WI38 (cell line): ENCODE measurements around the gene PIN1.

Experiments used
- H3K4me3 ChIP-seq: 2 replicates; pipeline ENCODE4 v1.5.1; 2011; ENCODE audit warnings: low read depth, mild to moderate bottlenecking, control low read depth, low read length
- CTCF ChIP-seq: IDR thresholded peaks from 2 replicates; pipeline ENCODE4 v1.5.1; 2012; ENCODE audit warnings: low read depth, mild to moderate bottlenecking, control low read depth, low read length

Gene PIN1

GRCh38 chr19:9848762-9849161 lies 13.6 kb downstream of the PIN1 start:
- TF ChIP-seq CTCF: no peak
- no peak overlapping the region for H3K4me3 ChIP-seq

GRCh38 chr19:9849791-9850190 lies 14.7 kb downstream of the PIN1 start:
- H3K4me3 ChIP-seq: no peak overlapping the region
- TF ChIP-seq CTCF: no peak

DNA sequence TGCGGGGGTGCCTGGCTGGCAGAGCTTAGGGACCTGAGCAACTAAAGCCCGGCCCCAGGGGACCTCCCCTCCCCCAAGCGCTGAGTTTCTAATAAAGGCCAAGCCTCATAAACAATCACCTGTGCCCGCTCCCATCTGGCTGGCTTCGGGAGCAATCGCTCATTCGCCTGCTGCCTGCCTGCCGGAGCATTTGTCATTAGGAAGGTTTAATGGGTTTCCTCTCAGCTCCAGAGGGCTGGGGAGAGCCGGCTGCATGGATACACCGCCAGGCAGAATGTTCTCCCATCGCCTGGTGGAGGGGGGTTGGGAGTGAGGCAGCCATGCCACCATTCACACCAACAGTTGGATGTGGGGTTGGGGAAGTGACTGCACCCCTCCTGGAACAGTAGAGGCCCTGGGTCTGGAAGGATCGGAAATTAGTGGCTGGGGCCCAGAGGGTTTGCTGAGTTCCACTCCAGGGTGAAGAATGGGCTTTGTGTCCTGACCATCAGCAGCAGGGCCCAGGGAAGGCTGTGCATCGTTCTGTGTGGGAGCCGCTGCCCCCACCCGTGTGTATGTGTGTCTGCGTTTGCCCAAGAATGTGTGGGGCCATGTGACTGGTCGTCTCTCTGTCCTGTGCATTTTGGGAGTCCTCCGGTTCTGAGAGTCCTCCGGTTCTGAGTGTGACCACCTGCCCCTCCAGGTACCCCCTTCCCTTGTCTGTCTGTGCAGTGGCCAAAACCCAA lies 15.3 kb downstream of the PIN1 start:
- H3K4me3 ChIP-seq: no peak overlapping the region
- TF ChIP-seq CTCF: no peak

DNA sequence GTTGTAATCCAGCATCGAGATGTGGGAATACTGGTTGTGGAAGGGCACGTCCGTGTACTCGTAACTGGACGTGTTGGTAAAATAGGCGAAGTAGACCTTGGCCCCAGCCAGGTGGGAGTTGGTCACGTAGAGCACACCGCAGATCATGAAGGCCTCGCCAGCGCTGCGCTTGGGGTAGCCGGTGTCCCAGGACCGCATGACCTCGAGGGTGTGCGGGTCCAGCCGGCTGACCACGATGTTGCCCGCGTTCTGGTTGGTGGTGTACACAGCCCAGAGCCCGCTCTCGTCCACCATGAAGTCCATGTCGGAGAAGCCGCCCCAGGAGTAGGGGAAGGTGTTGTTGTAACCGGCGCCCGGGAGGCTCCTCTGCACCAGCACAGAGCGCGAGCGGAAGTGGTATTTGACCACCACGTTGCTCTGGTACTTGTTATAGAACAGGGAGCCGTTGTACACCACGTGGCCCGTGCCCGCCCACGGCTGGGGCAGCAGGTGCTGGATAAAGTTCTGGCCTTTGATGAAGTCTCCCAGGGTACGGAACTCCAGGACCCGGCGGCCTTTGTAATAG lies 19.2 kb downstream of the PIN1 start:
- H3K4me3 ChIP-seq: no peak overlapping the region
- TF ChIP-seq CTCF: no peak

DNA sequence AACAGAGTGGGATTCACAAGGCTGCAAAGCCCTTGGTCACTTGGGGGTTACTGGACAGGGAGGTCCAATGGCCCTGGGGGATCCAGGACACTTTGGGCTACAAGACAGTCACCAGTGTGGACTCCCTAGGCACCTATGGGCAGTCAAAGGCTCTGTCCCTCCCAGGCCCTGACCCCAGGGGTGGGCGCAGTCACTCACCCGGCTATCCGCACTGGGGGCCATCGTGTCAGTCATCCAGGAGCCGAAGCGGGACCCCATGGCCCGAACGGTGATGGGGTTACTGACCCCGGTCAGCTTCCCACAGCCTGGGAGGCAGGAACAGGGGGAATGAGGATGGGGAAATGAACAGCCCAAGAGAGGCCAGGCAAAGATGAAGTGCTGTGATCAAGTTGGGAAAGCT lies 21.5 kb downstream of the PIN1 start:
- TF ChIP-seq CTCF: no peak
- no peak overlapping the region for H3K4me3 ChIP-seq

DNA sequence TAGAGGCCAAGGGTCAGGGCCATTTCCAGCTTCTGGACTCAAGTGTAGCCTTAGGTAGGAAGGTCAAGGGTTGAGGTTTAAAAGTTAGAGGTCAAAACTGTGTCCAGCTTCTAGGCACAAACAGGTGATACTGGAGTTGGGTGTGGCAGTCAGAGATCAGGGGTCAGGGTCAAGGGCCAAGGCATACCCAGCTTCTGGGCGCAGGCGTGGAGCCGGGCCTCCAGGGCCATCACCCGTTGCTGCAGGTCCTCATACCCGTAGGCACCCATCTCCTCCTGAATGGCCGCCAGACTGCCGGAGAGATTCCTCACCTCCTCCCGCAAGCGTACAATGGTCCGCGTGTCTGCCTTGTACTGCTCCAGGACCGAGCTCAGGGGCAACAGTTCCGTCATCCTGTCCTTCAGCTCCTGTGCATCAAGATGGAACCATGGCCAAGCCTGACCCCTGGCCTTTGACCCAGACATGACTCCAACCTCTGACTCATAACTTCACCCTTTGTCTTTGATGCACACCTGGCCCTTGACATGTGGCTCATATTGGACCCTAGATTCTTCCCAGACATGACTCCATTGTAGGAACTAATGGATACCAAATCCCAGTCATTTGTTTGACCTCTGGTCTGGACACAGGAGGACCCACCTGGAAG lies 22.1 kb downstream of the PIN1 start:
- no peak for TF ChIP-seq CTCF
- H3K4me3 ChIP-seq: no peak overlapping the region

DNA sequence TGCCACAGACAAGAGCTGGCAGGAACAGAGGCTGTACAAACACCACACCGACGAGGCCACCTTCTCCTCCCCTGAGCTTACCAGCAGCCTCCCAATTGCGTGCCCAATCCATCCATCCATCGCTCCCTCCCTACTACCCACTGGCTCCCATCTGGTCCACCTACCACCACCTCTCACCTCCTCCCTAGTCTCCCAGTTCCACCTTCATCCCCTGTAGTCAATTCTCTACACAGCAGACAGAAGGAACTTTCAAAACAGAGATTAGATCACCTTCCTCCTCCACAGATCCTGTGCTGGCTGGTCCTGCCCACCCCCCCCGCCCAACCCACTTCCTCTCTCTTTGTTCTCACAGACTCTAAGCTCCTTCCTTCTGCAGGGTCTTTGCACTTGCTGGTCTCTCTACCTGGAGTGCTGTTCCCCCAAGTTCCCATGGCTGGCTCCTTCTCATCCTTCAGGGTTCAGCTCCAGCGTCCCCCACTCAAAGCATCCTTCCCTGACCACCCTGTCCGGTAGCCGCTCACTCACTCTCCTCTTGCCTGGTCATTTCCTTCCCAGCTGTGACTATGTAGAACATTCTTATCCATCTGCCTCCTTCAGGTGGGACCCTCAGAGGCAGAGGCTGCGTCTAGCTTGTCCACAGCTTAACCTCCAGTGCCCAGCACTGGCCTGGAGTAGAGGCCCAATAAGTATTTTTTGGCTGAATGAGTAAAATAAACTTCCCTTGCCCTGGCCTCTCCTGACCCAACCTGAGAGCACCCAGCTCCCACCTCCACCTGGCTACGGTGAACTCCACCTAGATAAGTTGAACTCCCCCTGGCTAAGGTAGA lies 23.0 kb downstream of the PIN1 start:
- no peak overlapping the region for H3K4me3 ChIP-seq
- no peak for TF ChIP-seq CTCF
